OCI-LY1 (cell line): ENCODE results near the gene MEP1A.

Experiments used
- CTCF ChIP-seq: fragments of 200-600 bp; sonication (generic), shearing (Covaris generic); IDR thresholded peaks from 2 replicates; pipeline ENCODE4 v1.5.1; 2017; ENCODE audit warnings: mild to moderate bottlenecking, antibody characterized with exemption, low read length, moderate library complexity, mixed read lengths
- EZH2 ChIP-seq: fragments of 200-600 bp; sonication (generic), shearing (Covaris generic); IDR thresholded peaks from 2 replicates; pipeline ENCODE4 v1.8.0; 2017; ENCODE audit warnings: borderline replicate concordance, mixed run types, mild to moderate bottlenecking, antibody characterized with exemption, low read length, moderate library complexity, mixed read lengths

DNA sequence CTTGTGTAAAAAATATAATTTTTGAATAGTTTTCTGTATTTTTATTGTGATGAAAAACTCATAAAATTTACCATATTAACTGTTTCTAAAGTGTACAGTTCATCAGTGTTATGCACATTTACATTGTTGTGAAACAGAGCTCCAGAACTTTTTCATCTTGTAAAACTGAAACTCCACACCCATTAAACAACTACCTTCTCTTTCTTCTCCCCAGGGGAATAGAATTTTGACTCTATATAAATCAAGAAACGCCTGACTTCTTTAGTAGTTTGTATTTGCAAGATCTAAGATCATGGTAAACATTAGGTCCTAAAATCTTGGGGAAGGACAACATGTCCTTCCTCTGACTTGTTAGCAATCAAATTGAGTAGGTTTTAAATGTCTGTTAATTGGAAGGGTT lies 37.3 kb upstream of the MEP1A start:
- no peak for TF ChIP-seq CTCF
- TF ChIP-seq EZH2 = no peak
